NT2/D1 (cell line): Measurements from ENCODE around the gene FBL.
"Not testable (repeated sequence)": the region's sequence is repeated elsewhere in the genome, so short reads cannot be mapped to it uniquely, and the experiment has no call there.

Source experiments
- SUZ12 ChIP-seq: IDR thresholded peaks from 2 replicates; pipeline ENCODE4 v1.6.1; 2011; ENCODE audit not compliant: insufficient read length, insufficient read depth; ENCODE audit errors: extremely low read depth
- YY1 ChIP-seq: IDR thresholded peaks from 2 replicates; pipeline ENCODE4 v1.6.1; 2011; ENCODE audit not compliant: insufficient read length, insufficient read depth

DNA sequence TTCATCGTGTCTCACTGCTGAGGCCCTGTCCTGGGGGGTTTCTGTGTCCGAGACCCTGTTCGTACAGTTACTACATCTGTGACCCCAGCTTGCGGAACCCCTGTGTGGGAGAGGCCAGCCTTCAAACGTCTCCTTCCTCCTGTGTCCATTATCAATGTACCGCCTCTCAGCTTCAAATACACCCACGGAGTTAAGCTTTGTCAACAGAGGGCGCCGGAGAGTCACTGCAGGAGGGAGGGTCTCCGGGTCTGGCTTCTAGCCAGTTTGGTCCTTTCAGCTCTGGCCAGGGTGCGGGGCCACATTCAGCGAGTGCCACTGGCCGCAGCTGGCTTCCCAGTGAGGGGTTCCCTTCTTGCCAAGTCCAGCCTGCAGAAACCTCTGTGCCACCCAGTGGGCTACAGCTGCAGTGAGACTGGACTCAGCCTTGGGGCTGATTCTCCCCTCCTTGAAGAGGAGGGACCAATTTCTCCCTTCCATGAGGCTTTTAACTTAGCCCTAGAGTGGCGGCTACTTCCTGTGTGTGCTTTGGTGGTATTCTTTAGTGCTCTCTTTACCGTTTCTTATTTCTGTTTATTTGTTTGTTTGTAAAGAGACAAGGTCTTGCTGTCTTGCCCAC is 35.4 kb upstream of the FBL start:
- not testable (repeated sequence) for TF ChIP-seq SUZ12, YY1
